NCI-H2196 treated with DMSO at 0.1 percent for 48 hours (cell line): ENCODE results near the gene KIRREL3.

ENCODE experiments used
- DNase-seq: peaks from one replicate; lab custom pipeline; 2025; ENCODE audit not compliant: unreplicated experiment; lab: John Stamatoyannopoulos, UW

Gene KIRREL3

GRCh38 chr11:127000291-127000968 lies at the start of gene KIRREL3:
Gene KIRREL3, minus strand, starts transcription at chr11:127000770.
- no peak for DNase-seq

- no peak for DNase-seq
Observed at GRCh38 chr11:127050186-127050585, 49.6 kb upstream of the KIRREL3 start.

GRCh38 chr11:127049486-127049885 lies 48.9 kb upstream of the KIRREL3 start:
- DNase-seq: no peak

GRCh38 chr11:127044535-127044934 lies 44.0 kb upstream of the KIRREL3 start:
- DNase-seq: no peak

GRCh38 chr11:127042445-127042844 lies 41.9 kb upstream of the KIRREL3 start:
- no peak for DNase-seq

- DNase-seq: no peak
Observed at GRCh38 chr11:127039591-127039990, 39.0 kb upstream of the KIRREL3 start.

- no peak for DNase-seq
Observed at GRCh38 chr11:127037596-127037995, 37.0 kb upstream of the KIRREL3 start.

GRCh38 chr11:127037001-127037400 lies 36.4 kb upstream of the KIRREL3 start:
- no peak for DNase-seq

GRCh38 chr11:127035824-127036223 lies 35.3 kb upstream of the KIRREL3 start:
- DNase-seq: no peak

GRCh38 chr11:127034973-127035372 lies 34.4 kb upstream of the KIRREL3 start:
- DNase-seq: no peak

GRCh38 chr11:127028648-127029047 lies 28.1 kb upstream of the KIRREL3 start:
- DNase-seq: no peak

- no peak for DNase-seq
Observed at GRCh38 chr11:127027789-127028188, 27.2 kb upstream of the KIRREL3 start.

- DNase-seq: no peak
Observed at GRCh38 chr11:127027000-127027399, 26.4 kb upstream of the KIRREL3 start.

- DNase-seq: no peak
Observed at GRCh38 chr11:127023991-127024390, 23.4 kb upstream of the KIRREL3 start.

GRCh38 chr11:127018683-127019279 lies 18.2 kb upstream of the KIRREL3 start:
- no peak for DNase-seq

GRCh38 chr11:127017482-127017881 lies 16.9 kb upstream of the KIRREL3 start:
- no peak for DNase-seq

- DNase-seq: no peak
Observed at GRCh38 chr11:127013550-127013949, 13.0 kb upstream of the KIRREL3 start.

GRCh38 chr11:127006311-127006710 lies 5.7 kb upstream of the KIRREL3 start:
- no peak for DNase-seq

- peak; percentile 66 for DNase-seq
Observed at GRCh38 chr11:127003260-127003981, 2.9 kb upstream of the KIRREL3 start.

- peak; percentile 47 for DNase-seq
Observed at GRCh38 chr11:127002669-127003259, 2.2 kb upstream of the KIRREL3 start.

- no peak for DNase-seq
Observed at GRCh38 chr11:127000981-127001380, 411 bp upstream of the KIRREL3 start.

- no peak for DNase-seq
Observed at GRCh38 chr11:126999366-126999765, 1.2 kb downstream of the KIRREL3 start.
